Kidney (tissue), 14 donors: Measurements from ENCODE around the gene CRIP1. TPM values are rescaled to one million over a fixed set of nuclear protein-coding genes. Genes with fewer than 3 reads are reported as not detected.

ENCODE experiments used
- DNase-seq, 5 donors: peaks; one replicate each; pipeline ENCODE4 v3.0.0-alpha.2; 2013 to 2020
- FAIRE-seq: peaks from 2 replicates; lab custom pipeline; 2012; peaks lifted over from hg19 to GRCh38; lab: Jason Lieb, UNC
- H3K27ac ChIP-seq, 2 donors: one replicate each; pipeline ENCODE4 v1.7.0; 2013; ENCODE audit warnings: low read depth in 2 of 2, low read length in 2 of 2, inconsistent platforms in 1 of 2
- H3K27me3 ChIP-seq: one replicate; pipeline ENCODE4 v1.7.1; 2013; ENCODE audit warnings: low read length, inconsistent platforms; ENCODE audit not compliant: control insufficient read depth, insufficient read depth
- H3K36me3 ChIP-seq, 3 donors: one replicate each; pipeline versions ENCODE4 v1.7.0 to v1.7.1; 2013; ENCODE audit warnings: low read length in 3 of 3, control low read depth in 1 of 3, inconsistent platforms in 1 of 3; ENCODE audit not compliant: insufficient read depth in 3 of 3, control insufficient read depth in 2 of 3
- H3K4me1 ChIP-seq, 3 donors: one replicate each; pipeline versions ENCODE4 v1.7.0 to v1.7.1; 2013; ENCODE audit warnings: low read length in 3 of 3, inconsistent platforms in 1 of 3, low read depth in 1 of 3; ENCODE audit not compliant: control insufficient read depth in 2 of 3, insufficient read depth in 2 of 3
- H3K4me3 ChIP-seq, 3 donors: one replicate each; pipeline versions ENCODE4 v1.7.0 to v1.8.1; 2013; ENCODE audit warnings: low read length in 3 of 3, control low read depth in 1 of 3, inconsistent platforms in 1 of 3
- H3K9ac ChIP-seq, 3 donors: one replicate each; pipeline versions ENCODE4 v1.7.0 to v1.7.1; 2013; ENCODE audit warnings: low read length in 3 of 3, control low read depth in 1 of 3, inconsistent platforms in 1 of 3
- H3K9me3 ChIP-seq, 3 donors: one replicate each; pipeline versions ENCODE4 v1.7.0 to v1.7.1; 2013; ENCODE audit warnings: low read length in 3 of 3, control low read depth in 1 of 3, inconsistent platforms in 1 of 3; ENCODE audit not compliant: control insufficient read depth in 2 of 3, insufficient read depth in 1 of 3
- CTCF ChIP-seq: IDR thresholded peaks from 3 replicates; pipeline ENCODE4 v1.5.1; 2012; ENCODE audit warnings: mild to moderate bottlenecking, moderate library complexity, borderline replicate concordance; ENCODE audit not compliant: insufficient read depth; ENCODE audit errors: extremely low read depth
- intact Hi-C: fragments of 100-400 bp; cut with DNase I; formaldehyde crosslinking; loops from one replicate; pipeline ENCODE4 v1.11.1; 2022
- polyA plus RNA-seq: library from polyadenylated mRNA; stranded (reverse); fragments of 350-450 nt; fragmentation: Illumina TruSeq; extraction: RNeasy Lipid Tissue Mini Kit (QIAGEN cat#74804); gene quantifications from one replicate; pipeline ENCODE4 v1.2.3, GENCODE V29; 2014; ENCODE audit warnings: low read depth, low replicate concordance; ENCODE audit not compliant: insufficient read depth
- total RNA-seq: library from RNA; stranded (reverse); fragmentation: NEBNext Ultra II Directional; extraction: Animal tissue kit (Norgen Biotek cat#: 25700); gene quantifications from one replicate; pipeline ENCODE4 v1.2.1, GENCODE V29; 2021
- donor health status: control.
- donor health status: control.
- donor health status: control.
- donor health status: control.
- donor health status: control.
- donor health status: DM: yes; HTN: yes; CAD: no.
- donor health status: Normal renal cell carcinoma (clear cell type).

CRIP1 gene
- total and polyA plus RNA-seq, 2 donors from 2014 or later, result 272 to 381 TPM

- no peak for TF ChIP-seq CTCF
- Histone ChIP-seq H3K27me3 (no peaks in the 10 kb centered on the region), H3K36me3 (no peaks in the 10 kb centered on the region), H3K9ac (peak overlapping the region in 1 of 3 donors; percentile 40), H3K4me3 (no peak overlapping the region), H3K4me1 (peaks cover 0 to 44% (median 12%) of the 10 kb centered on the region in 3 donors), H3K9me3 (no peaks in the 10 kb centered on the region), H3K27ac (peak overlapping the region; percentile 78 to 84)
- DNase-seq (peak in 1 of 5 donors; percentile 60), FAIRE-seq (no peak)
- intact Hi-C loops, result no loop called here
Measured at GRCh38 chr14:105471823-105472485, 14.7 kb upstream of the CRIP1 start.

GRCh38 chr14:105472486-105472991 is 14.1 kb upstream of the CRIP1 start:
- no peaks in the 10 kb centered on the region for H3K36me3 ChIP-seq
- no peak overlapping the region for H3K4me3 ChIP-seq
- intact Hi-C loops, result no loop called here
- H3K27me3 ChIP-seq, result no peaks in the 10 kb centered on the region
- no peaks in the 10 kb centered on the region for H3K9me3 ChIP-seq
- peak overlapping the region; percentile 78 to 84 for H3K27ac ChIP-seq
- peak overlapping the region in 1 of 3 donors; percentile 40 for H3K9ac ChIP-seq
- FAIRE-seq, result no peak
- H3K4me1 ChIP-seq, result peaks cover 0 to 47% (median 17%) of the 10 kb centered on the region in 3 donors
- DNase-seq, result peak in 2 of 5 donors; percentile 77 to 93
- TF ChIP-seq CTCF, result no peak

GRCh38 chr14:105473033-105473676 is 13.5 kb upstream of the CRIP1 start:
- DNase-seq (peak in 3 of 5 donors; percentile 53 to 92 (median 86)), FAIRE-seq (no peak)
- Histone ChIP-seq H3K27me3 (no peaks in the 10 kb centered on the region), H3K4me3 (peak overlapping the region in 1 of 3 donors; percentile 37), H3K9ac (peak overlapping the region in 1 of 3 donors; percentile 69), H3K36me3 (no peaks in the 10 kb centered on the region), H3K9me3 (no peaks in the 10 kb centered on the region), H3K4me1 (peaks cover 0 to 47% (median 15%) of the 10 kb centered on the region in 3 donors), H3K27ac (peak overlapping the region; percentile 84 to 94)
- no peak for TF ChIP-seq CTCF
- intact Hi-C loops, result no loop called here
